ENCODE measurements around the gene HYLS1.

HYLS1 gene

DNA sequence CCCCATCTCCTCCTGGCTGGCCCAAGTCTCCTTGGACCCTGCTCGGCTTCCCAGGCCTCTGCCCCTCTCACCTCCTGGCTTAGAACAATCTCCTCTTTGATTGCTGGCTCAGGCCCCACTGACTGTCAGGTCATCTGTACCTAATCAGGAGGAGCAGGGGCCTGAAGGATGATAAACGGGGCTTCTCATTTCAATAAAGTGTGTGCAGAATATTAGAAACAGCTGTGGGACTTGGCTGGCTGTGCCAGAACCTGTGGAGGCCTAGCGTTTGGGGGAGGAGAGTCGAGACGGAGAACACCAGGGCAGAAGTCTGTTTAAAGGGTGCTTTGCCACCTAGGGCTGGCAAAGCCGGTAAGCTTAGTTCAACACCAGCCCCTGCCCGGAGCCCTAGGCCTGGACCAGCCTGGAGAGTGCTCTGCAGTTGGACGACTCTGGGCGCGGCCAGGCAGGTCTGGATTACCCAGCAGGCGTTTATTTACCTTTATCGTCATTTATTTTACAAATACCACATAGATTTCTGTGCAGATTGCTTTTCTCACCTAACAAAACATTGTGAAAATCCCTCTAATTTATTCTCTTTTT lies 48.2 kb downstream of the HYLS1 start:
- Mint-ChIP-seq H3K27me3 (peaks cover 13% of the 10 kb centered on the region), H3K4me3 (no peak overlapping the region), H3K4me1 (no peaks in the 10 kb centered on the region), H3K36me3 (no peaks in the 10 kb centered on the region), H3K27ac (no peak overlapping the region), H3K9me3 (no peaks in the 10 kb centered on the region)
- no peak for ATAC-seq

DNA sequence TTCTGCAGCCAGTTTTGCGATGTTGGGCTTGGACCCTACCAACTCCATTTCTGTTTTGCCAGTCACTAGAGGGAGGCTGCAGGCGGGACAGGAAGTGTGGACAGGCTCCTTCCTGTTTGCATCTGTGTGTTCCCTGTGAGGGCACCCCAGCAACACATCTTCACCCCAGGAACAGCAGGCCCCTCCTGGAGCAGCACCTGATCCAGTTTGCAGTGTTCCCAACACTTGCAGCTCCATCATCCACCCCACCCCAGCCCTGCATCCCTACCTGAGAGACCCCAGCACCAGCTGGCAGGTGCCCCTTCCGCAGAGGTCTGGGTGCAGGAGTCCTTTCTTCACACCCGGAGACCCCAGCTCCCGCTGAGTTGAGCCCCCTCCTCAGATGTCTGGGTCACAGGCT lies 51.0 kb downstream of the HYLS1 start:
- peaks cover 17% of the 10 kb centered on the region for H3K27me3 Mint-ChIP-seq
- H3K36me3 Mint-ChIP-seq = no peaks in the 10 kb centered on the region
- no peaks in the 10 kb centered on the region for H3K9me3 Mint-ChIP-seq
- H3K27ac Mint-ChIP-seq = no peak overlapping the region
- no peak for ATAC-seq
- H3K4me1 Mint-ChIP-seq = peaks cover 9% of the 10 kb centered on the region
- no peak overlapping the region for H3K4me3 Mint-ChIP-seq

DNA sequence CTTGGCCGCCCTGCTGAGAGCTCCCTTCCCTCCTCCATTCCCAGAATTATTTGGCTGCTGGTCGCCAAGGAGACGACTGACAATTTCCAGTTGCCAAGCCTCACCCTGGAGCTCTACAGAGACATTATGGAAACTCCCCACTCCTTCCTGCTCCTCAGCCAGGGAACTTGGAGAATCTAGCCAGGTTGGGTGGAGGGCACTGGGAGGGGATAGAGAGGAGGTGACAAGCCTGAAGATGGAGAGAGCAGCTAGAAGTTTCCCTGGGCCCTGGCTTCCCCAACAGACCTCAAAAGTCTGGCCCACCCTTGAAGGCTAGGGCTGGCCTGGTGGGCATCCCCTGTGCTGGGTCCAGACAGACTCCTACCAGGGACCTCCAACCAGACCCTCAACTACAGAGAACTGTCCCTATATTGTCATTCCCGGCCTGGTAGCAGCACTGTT lies 51.6 kb downstream of the HYLS1 start:
- no peak overlapping the region for H3K27ac Mint-ChIP-seq
- H3K36me3 Mint-ChIP-seq = no peaks in the 10 kb centered on the region
- peaks cover 9% of the 10 kb centered on the region for H3K4me1 Mint-ChIP-seq
- ATAC-seq = no peak
- H3K9me3 Mint-ChIP-seq = no peaks in the 10 kb centered on the region
- H3K27me3 Mint-ChIP-seq = peaks cover 21% of the 10 kb centered on the region
- no peak overlapping the region for H3K4me3 Mint-ChIP-seq

DNA sequence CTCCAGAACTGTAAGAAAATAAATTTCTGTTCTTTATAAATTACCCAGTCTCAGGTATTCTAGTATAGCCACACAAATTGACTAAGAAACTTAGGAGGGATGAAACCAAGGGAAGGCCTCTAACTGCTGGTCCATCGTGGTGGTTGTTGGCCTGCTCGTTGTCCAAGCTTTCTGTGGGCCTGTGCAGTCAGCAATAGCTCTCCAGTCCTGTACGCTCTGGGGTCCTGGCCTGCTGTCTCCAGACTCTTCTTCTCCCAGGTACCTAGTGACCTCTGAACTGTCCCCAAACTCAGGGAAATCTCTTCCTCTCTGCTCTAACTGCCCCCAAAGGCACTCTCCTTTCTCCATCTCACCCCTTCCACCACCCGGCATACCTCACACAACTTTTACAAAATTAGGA lies 52.7 kb downstream of the HYLS1 start:
- Mint-ChIP-seq H3K27ac (no peak overlapping the region), H3K4me1 (peaks cover 9% of the 10 kb centered on the region), H3K4me3 (no peak overlapping the region), H3K27me3 (peaks cover 28% of the 10 kb centered on the region), H3K36me3 (no peaks in the 10 kb centered on the region), H3K9me3 (no peaks in the 10 kb centered on the region)
- ATAC-seq = no peak

DNA sequence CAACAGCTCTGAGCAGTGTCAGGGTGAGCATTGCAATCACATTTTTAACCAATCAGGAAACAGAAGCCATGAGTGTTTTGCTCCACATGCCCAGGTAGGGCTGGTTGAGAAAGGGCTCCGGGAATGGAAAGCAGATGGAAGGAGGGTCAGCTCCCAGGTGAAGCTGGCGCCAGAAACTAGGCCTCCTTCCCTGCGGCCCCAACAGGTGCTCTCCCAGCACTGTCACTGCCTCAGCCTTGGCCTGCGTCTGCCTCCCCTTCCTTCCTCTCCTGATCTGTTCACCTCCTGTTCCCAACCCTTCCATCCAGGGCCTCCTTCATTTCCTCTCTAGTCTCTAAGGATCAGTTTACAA lies 53.8 kb downstream of the HYLS1 start:
- ATAC-seq = no peak
- Mint-ChIP-seq H3K27ac (no peak overlapping the region), H3K36me3 (no peaks in the 10 kb centered on the region)

DNA sequence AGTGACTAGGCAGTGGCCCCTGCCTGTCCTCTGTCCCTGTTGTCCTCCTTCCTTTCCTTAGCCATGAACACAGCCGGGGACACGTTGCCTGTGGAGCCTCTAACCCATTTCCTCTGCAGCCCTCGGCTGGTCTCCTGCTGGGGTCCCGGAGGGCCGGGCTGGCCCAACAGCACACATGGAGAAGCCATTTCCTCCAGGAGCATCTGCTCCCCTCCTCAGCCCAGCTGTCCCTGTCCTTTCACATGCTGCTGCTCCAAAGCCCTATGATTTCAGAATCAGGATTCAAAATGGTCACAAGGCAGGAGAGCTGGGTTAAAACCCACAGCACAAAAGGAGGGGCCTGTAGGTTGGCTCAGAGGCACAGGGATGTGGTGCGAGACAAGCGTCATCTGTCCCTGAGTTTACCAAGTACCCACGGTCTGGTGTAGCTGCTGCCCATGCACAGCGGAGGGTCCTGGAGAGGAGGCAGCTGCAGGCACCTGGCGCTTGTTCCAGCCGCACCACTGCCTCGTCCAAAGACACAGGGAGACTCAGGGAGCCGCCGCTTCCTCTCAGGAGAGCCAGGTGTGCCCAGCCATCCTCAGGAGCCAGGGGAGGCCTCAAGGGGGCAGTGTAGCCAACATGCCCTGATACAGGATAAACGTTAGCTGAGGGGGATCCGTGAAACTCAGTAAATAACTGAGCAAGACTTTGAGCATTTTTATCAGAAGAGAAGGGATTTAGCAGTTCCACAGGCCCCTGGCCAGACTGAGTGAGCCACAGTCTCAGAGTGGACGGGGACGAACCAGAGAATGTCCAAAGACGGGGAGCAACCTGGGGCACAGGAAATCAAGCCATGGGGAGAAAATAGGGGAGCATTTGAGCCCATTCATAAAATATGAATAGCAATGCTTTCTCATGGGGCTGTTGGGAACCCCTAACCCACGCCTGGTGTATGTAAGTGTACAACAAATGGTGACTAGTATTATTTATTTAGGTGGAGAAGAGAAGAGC lies 54.4 kb downstream of the HYLS1 start:
- peaks cover 28% of the 10 kb centered on the region for H3K27me3 Mint-ChIP-seq
- H3K4me3 Mint-ChIP-seq = no peak overlapping the region
- peaks cover 9% of the 10 kb centered on the region for H3K4me1 Mint-ChIP-seq
- no peaks in the 10 kb centered on the region for H3K9me3 Mint-ChIP-seq
- ATAC-seq = no peak
- H3K27ac Mint-ChIP-seq = no peak overlapping the region
- no peaks in the 10 kb centered on the region for H3K36me3 Mint-ChIP-seq

More for the DNA sequence above, 53.8 kb downstream of the HYLS1 start:
- Mint-ChIP-seq H3K27me3 (peaks cover 28% of the 10 kb centered on the region), H3K9me3 (no peaks in the 10 kb centered on the region), H3K4me1 (peaks cover 9% of the 10 kb centered on the region), H3K4me3 (no peak overlapping the region)

DNA sequence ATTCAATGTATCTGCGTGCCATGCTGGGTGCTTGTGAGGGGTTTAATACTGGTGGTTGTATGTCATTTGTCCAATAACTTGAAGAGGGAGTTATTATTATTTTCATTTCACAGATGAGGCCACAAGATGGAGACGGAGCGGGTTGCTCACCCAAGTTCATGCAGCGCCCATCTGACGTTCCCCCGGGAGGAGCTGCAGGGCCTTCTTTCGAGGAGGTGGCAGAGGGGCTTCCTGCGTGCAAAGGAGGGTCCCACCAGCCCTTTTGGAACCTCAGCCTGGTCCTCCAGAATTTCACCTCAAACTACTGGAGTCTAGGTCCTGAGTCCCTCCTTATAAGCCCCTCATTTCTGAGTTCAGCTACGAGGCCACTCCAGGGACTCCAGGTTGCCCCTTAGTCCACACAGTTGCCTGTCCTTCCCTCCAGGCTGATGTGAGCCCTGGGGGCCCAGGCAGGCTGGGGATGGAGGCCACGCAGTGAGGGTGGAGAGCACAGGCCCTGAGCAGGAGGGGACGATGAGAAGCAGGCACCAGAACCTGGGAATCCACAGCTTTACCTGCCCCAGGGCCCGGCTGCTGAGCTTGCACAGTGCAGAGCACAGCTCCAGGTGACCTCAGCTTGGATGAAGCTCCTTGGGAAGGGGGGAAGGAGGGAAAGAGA lies 55.4 kb downstream of the HYLS1 start:
- no peaks in the 10 kb centered on the region for H3K36me3 Mint-ChIP-seq
- peaks cover 28% of the 10 kb centered on the region for H3K27me3 Mint-ChIP-seq
- ATAC-seq = no peak
- no peak overlapping the region for H3K27ac Mint-ChIP-seq
- H3K4me1 Mint-ChIP-seq = peaks cover 9% of the 10 kb centered on the region
- no peak overlapping the region for H3K4me3 Mint-ChIP-seq
- no peaks in the 10 kb centered on the region for H3K9me3 Mint-ChIP-seq

DNA sequence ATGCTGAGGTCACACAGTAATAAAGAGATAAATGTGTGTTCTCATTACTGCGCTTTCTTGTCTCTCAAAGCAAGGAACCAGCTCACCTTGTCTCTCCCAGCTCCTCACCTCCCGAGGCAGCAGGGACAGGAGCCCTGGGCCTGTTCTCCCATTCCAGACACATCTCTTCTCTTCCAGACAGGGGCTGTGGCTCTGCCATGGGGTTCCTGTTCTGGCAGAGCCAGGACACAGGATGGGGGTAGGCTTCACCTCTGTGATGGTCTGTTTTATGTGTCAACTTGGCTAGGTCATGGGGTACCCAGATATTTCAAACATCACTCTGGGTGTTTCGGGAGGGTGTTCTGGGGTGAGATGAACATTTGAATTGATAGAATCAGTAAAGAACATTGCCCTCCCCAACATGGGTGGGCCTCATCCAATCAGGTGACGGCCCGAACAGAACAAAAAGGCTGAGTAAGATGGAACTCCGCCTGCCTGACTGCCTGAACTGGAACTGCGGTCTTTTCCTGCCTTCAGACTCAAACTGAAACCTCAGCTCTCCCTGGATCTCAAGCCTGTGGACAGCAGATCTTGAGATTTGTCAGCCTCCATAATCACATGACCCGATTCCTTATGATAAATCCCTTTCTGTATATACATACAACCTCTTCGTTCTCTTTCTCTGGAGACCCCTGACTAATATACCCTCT lies 56.3 kb downstream of the HYLS1 start:
- Mint-ChIP-seq H3K4me3 (no peak overlapping the region), H3K27me3 (peaks cover 29% of the 10 kb centered on the region), H3K27ac (no peak overlapping the region), H3K36me3 (no peaks in the 10 kb centered on the region), H3K4me1 (peaks cover 9% of the 10 kb centered on the region), H3K9me3 (no peaks in the 10 kb centered on the region)
- ATAC-seq = no peak

DNA sequence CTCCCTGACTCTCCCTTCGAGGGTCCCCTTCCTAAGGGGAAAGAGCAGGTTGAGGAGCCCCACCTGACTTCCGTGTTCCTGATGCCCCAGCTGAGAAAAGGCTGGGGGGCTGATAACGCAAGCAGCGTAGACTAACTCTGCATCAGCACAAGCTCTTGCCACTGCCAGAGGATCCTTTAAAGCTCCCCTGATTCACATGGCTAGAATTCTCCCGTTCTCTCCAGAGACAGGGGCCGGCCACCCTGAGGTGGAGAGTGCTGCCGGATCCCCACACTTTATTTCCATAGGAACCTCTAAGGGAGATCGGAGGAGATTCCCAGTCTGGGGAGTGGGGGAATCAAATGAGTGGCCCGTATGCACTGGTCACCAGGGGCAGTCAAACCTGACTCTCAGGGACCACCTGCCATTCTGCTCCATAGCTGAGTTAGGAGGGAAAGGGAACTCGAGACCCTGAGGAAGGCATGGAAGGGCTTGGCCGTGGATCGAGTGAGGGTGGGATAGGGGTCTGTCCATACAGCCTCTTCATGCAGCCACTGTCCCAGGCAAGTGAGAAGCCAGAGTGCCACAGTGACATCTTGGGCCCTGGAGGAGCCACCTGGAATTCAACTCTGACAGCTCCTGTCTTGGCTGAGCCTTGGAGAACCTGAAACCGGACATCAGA lies 57.0 kb downstream of the HYLS1 start:
- no peak for ATAC-seq
- peaks cover 36% of the 10 kb centered on the region for H3K27me3 Mint-ChIP-seq
- no peaks in the 10 kb centered on the region for H3K9me3 Mint-ChIP-seq
- no peak overlapping the region for H3K27ac Mint-ChIP-seq
- no peaks in the 10 kb centered on the region for H3K36me3 Mint-ChIP-seq
- no peak overlapping the region for H3K4me3 Mint-ChIP-seq
- H3K4me1 Mint-ChIP-seq = peaks cover 9% of the 10 kb centered on the region

DNA sequence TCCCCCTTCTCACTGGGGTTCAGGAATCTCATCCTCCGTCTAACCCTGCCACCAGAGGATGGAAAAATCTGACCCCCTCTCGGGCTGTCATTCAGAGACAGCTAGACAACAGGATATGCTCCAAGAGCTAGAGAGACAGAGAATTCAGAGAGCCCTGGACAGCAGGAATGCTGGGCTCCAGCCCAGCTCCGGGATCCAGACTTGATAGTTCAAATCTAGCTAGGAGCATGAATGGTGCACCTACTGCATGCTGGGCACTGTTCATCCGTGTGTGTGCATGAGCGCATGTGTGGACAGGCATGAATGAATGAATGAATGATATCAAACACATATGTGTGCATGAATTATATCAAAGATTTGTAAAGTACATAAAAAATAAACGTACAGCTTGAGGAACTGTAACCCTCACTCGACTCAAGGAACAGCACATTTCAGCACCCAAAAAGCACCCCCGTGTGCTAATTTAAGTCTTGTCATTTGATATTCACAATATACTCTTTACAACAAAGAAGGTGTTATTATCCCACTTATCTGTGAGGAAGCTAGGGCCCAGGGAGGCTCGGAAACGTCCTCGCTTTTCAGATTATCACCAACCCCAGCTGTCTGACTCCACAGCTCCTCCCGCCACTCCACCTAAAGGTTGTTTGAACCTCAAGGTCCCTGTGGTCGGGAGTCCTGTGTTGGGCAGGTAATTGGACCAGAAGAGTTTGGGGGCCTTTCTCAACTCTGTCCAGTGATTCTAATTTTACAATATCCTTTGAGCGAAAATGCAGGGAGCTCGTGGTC lies 57.7 kb downstream of the HYLS1 start:
- H3K36me3 Mint-ChIP-seq = no peaks in the 10 kb centered on the region
- H3K27me3 Mint-ChIP-seq = peaks cover 43% of the 10 kb centered on the region
- H3K27ac Mint-ChIP-seq = no peak overlapping the region
- no peaks in the 10 kb centered on the region for H3K9me3 Mint-ChIP-seq
- ATAC-seq = no peak
- peaks cover 9% of the 10 kb centered on the region for H3K4me1 Mint-ChIP-seq
- H3K4me3 Mint-ChIP-seq = no peak overlapping the region

DNA sequence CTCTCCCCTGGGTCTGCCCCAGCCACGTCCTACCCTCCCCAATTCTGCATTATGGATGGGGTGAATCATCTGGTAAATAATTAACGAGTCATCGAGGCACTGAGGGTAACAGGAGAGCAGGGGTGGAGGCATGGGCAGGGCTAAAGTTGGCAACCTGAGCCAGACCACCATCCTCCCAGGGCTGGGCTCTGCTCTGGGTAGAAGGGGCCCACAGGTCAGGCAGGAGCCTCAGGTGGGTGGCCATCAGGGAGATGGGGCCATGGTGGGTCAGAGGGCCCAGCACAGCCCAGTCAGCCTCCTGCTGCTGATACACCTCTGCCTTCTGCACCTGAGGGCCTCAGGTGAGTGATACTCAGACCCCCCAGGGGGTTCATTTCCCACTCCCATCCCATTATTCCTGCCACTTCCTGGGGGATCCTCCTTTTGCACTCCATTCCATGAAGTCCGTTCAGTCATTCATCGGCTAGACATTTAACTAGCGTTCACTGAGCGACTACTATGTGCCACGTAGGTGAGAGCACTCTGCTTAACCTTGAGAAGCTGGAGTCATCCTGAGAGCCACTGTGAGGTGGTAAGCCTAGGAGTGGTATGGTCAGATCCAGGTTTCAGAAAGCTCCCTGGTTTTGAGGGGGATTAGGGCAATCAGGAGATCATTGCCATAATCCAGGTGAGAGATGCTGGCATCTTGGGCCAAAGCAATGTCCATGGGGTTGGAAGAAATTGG lies 58.5 kb downstream of the HYLS1 start, which contains the start of gene VSIG10L2:
Gene VSIG10L2 (plus strand): TSS at position 248 of the 724 bp plus-strand sequence. CDS start 12 bp downstream, at position 260.
- Mint-ChIP-seq H3K36me3 (no peaks in the 10 kb centered on the region), H3K4me1 (peaks cover 9% of the 10 kb centered on the region), H3K27ac (no peak within 1 kb of the TSS), H3K27me3 (peaks cover 47% of the 10 kb centered on the region), H3K9me3 (no peaks in the 10 kb centered on the region), H3K4me3 (no peak within 1 kb of the TSS)
- ATAC-seq = no peak

DNA sequence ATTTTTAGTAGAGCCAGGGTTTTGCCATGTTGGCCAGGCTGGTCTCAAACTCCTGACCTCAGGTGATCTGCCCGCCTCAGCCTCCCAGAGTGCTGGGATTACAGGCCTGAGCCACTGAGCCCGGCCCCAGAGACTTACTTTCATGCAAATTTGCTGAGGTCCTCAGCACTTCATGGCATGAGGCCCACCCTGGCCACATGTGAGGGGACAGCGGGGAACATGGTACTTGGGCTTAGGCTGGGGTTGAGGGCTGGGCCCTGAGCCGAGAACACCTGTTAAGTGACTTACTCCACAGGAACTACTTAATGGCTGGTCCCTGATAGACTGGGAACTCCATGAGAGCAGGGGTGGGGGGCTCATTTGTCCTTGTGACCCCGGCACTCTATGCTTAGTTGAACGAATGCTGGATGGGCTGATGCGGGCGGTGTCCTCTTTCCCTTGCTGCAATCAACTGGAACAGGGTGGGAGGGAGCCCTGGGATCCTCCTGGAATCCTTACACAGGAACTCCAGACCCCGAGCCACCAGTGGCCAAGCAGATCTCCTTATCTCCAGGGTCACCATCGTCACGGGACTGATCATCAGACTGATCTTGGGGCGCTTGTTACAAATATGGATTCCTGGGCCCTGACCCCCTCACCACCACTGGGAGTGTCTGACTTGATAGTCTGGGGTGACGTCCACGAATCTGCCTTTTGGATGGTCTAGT lies 59.4 kb downstream of the HYLS1 start:
- Mint-ChIP-seq H3K36me3 (no peaks in the 10 kb centered on the region), H3K4me3 (no peak overlapping the region), H3K4me1 (peaks cover 9% of the 10 kb centered on the region), H3K27me3 (peaks cover 48% of the 10 kb centered on the region), H3K9me3 (no peaks in the 10 kb centered on the region), H3K27ac (no peak overlapping the region)
- no peak for ATAC-seq

Measured in stimulated activated memory B cell treated with anti-CD40 and anti-IgM and Interleukin-4, amounts not matched to agents 10 μg/mL and 1 μg/mL and 100 μg/mL, for 72 hours (primary cell).